ENCODE data around the gene ARHGAP26. TPM values are rescaled to one million over a fixed set of nuclear protein-coding genes. Genes with fewer than 3 reads are reported as not detected.

Gene ARHGAP26
- total and polyA plus RNA-seq, 2 of the 4 experiments (the other 2 are of a cell fraction) = 0.54 to 0.56 TPM

DNA sequence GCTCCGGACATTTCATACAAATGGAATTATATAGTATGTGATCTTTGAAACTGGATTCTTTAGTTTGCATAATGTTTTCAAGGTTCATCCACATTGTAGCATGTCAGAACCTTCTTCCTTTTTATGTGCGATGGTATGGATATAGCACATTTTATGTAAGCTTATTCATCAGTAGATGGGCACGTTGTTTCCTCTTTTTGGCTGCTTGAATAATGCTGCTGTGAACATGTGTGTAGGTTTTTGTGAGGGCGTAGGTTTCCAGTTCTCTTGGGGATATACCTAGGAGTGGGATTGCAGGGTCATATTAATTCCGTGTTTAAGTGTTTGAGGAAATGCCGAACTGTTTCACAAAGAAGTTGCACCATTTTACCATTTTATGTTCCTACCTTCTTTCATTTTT, 445.5 kb downstream of the ARHGAP26 start:
- H2AK5ac ChIP-seq (ENCODE audit: low read depth, low read length) = no peak overlapping the region
- no peak overlapping the region for H2BK120ac ChIP-seq (ENCODE audit: low read depth, low read length)
- no peak overlapping the region for H4K8ac ChIP-seq (ENCODE audit: low read depth in 2 of 2, low read length in 2 of 2)
- intact Hi-C loops (cut with micrococcal nuclease) (no loop called here), in situ Hi-C loops (cut with MboI; ENCODE audit: low sequenced_read_pairs) (no loop called here), dilution Hi-C loops (cut with HindIII; ENCODE audit: low sequenced_read_pairs, unreplicated experiment) (no loop called here)
- no peak overlapping the region for H4K5ac ChIP-seq (ENCODE audit: low read depth, low read length)
- no peak overlapping the region for H3K14ac ChIP-seq (replicated peaks; ENCODE audit: low read depth, low read length)
- H2BK20ac ChIP-seq (ENCODE audit: low read depth, low read length) = no peak overlapping the region
- H3K56ac ChIP-seq (ENCODE audit: extremely low read depth, insufficient read depth, low read length) = no peak overlapping the region
- no peak overlapping the region for H3K18ac ChIP-seq (ENCODE audit: low read depth, low read length)
- H3K23ac ChIP-seq (ENCODE audit: low read depth, low read length) = no peak overlapping the region
- POLR2A ChIA-PET (ENCODE audit: unreplicated experiment) = no interaction called here
- H2BK5ac ChIP-seq (ENCODE audit: low read depth, low read length, poor library complexity, severe bottlenecking) = no peak overlapping the region
- no peak overlapping the region for H2AK9ac ChIP-seq (replicated peaks; ENCODE audit: low read depth, low read length, poor library complexity)
- H3K9me3 ChIP-seq (ENCODE audit: control insufficient read depth, insufficient read depth, low read length) = no peaks in the 10 kb centered on the region
- H3K9me1 ChIP-seq (ENCODE audit: insufficient read depth, low read length) = no peaks in the 10 kb centered on the region
- peaks cover 8% of the 10 kb centered on the region for H3K4me1 ChIP-seq (ENCODE audit: control insufficient read depth, insufficient read depth, low read length)
- H2BK15ac ChIP-seq (ENCODE audit: low read depth, low read length) = no peak overlapping the region
- CTCF ChIA-PET = no interaction called here
- no peak overlapping the region for H3K4me3 ChIP-seq (ENCODE audit: insufficient read depth, low read depth, low read length)
- DNase-seq (no peak), ATAC-seq (ENCODE audit: low read depth) (no peak)
- no peaks in the 10 kb centered on the region for H4K20me1 ChIP-seq (ENCODE audit: insufficient read depth, low read length)
- H3K9ac ChIP-seq (ENCODE audit: low read depth, low read length) = no peak overlapping the region
- no peak overlapping the region for H4K91ac ChIP-seq (ENCODE audit: insufficient read depth, low read depth, low read length)
- no peaks in the 10 kb centered on the region for H3K27me3 ChIP-seq (ENCODE audit: control insufficient read depth, insufficient read depth, low read length)
- H3K27ac ChIP-seq (ENCODE audit: insufficient read depth, low read length) = no peak overlapping the region
- H3K79me1 ChIP-seq (ENCODE audit: low read depth in 1 of 2, low read length in 2 of 2) = no peaks in the 10 kb centered on the region
- H3K4ac ChIP-seq (ENCODE audit: low read depth, low read length) = no peak overlapping the region
- H2AFZ ChIP-seq (replicated peaks; ENCODE audit: low read length, poor library complexity) = no peak overlapping the region
- H3K36me3 ChIP-seq (ENCODE audit: control insufficient read depth, insufficient read depth, low read length) = no peaks in the 10 kb centered on the region
- no TSS peak for BruUV-seq (replicated peaks)
- TF ChIP-seq SMC3 (IDR thresholded peaks at IDR 0.05; ENCODE audit: low read depth, low read length) (no peak), RAD21 (IDR thresholded peaks at IDR 0.05; ENCODE audit: low read length) (no peak), RCOR1 (IDR thresholded peaks at IDR 0.05; ENCODE audit: insufficient replicate concordance, low read length) (no peak), MAZ (IDR thresholded peaks at IDR 0.05; ENCODE audit: borderline replicate concordance, low read depth, low read length) (no peak)
- TF ChIP-seq, protein P1, sequence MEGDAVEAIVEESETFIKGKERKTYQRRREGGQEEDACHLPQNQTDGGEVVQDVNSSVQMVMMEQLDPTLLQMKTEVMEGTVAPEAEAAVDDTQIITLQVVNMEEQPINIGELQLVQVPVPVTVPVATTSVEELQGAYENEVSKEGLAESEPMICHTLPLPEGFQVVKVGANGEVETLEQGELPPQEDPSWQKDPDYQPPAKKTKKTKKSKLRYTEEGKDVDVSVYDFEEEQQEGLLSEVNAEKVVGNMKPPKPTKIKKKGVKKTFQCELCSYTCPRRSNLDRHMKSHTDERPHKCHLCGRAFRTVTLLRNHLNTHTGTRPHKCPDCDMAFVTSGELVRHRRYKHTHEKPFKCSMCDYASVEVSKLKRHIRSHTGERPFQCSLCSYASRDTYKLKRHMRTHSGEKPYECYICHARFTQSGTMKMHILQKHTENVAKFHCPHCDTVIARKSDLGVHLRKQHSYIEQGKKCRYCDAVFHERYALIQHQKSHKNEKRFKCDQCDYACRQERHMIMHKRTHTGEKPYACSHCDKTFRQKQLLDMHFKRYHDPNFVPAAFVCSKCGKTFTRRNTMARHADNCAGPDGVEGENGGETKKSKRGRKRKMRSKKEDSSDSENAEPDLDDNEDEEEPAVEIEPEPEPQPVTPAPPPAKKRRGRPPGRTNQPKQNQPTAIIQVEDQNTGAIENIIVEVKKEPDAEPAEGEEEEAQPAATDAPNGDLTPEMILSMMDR (conservative IDR thresholded peaks at IDR 0.05; ENCODE audit: low read depth, low read length) = no peak
- TF ChIP-seq, protein P2, sequence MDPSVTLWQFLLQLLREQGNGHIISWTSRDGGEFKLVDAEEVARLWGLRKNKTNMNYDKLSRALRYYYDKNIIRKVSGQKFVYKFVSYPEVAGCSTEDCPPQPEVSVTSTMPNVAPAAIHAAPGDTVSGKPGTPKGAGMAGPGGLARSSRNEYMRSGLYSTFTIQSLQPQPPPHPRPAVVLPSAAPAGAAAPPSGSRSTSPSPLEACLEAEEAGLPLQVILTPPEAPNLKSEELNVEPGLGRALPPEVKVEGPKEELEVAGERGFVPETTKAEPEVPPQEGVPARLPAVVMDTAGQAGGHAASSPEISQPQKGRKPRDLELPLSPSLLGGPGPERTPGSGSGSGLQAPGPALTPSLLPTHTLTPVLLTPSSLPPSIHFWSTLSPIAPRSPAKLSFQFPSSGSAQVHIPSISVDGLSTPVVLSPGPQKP (IDR thresholded peaks at IDR 0.05; ENCODE audit: borderline replicate concordance, low read depth, low read length) = no peak
- no CpG with 5 or more reads among the region's 6 CpGs for WGBS, 2 experiments (ENCODE audit: extremely low coverage in 2 of 2, insufficient read length in 1 of 2)
- no peak overlapping the region for H3K4me2 ChIP-seq (ENCODE audit: low read depth, low read length)
